Measurements from ENCODE around the gene MAS1L.

DNA sequence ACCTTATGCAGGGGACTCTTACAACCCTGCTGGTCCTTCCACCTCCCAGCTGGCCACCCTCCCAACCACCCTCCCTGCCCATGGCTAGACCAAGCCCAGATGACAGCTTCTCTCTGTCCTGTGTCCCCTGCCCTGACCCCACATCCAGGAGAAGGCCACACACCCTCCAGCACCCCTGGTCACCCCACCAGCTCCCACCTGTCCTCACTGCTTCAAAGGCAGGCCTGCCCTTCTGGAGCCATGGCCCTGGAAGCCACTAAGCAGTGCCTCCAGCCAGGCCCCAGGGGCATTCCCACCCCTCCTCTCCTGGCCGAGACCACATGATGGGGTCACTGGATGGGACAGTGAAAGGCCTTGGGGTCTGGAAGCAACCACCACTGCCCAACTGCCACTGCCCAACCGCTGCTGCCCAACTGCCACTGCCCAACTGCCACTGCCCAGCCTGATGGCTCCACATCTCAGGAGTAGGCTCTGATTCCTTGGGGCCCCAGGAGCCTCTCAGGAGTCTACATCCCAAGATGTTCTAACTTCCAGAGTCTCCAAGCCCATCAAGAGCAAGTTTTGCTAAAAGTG, 41.3 kb upstream of the MAS1L start:
- TF ChIP-seq, protein P1, sequence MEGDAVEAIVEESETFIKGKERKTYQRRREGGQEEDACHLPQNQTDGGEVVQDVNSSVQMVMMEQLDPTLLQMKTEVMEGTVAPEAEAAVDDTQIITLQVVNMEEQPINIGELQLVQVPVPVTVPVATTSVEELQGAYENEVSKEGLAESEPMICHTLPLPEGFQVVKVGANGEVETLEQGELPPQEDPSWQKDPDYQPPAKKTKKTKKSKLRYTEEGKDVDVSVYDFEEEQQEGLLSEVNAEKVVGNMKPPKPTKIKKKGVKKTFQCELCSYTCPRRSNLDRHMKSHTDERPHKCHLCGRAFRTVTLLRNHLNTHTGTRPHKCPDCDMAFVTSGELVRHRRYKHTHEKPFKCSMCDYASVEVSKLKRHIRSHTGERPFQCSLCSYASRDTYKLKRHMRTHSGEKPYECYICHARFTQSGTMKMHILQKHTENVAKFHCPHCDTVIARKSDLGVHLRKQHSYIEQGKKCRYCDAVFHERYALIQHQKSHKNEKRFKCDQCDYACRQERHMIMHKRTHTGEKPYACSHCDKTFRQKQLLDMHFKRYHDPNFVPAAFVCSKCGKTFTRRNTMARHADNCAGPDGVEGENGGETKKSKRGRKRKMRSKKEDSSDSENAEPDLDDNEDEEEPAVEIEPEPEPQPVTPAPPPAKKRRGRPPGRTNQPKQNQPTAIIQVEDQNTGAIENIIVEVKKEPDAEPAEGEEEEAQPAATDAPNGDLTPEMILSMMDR (IDR thresholded peaks at IDR 0.05) = no peak
- TF ChIP-seq POLR2A (IDR thresholded peaks at IDR 0.05) = no peak
